HG03439 (cell line): ENCODE data around the gene GPATCH1.
"Not testable (repeated sequence)": the region's sequence is repeated elsewhere in the genome, so short reads cannot be mapped to it uniquely, and the experiment has no call there.

ENCODE experiments used
- ATAC-seq: cut with Tn5 transposase; IDR thresholded peaks from one replicate; pipeline ENCODE4 v1.9.1; 2021; ENCODE audit warnings: mild to moderate bottlenecking, moderate library complexity; ENCODE audit not compliant: unreplicated experiment

GPATCH1 gene

GRCh38 chr19:33080761-33081681 is at the start of gene GPATCH1:
TSS of gene GPATCH1 (plus strand) at chr19:33081181. CDS start at chr19:33081194, 13 bp downstream.
- ATAC-seq, result peak; percentile 90

- ATAC-seq, result no peak
Observed at GRCh38 chr19:33032218-33032781, 48.7 kb upstream of the GPATCH1 start.

GRCh38 chr19:33035461-33035860 is 45.5 kb upstream of the GPATCH1 start:
- no peak for ATAC-seq

GRCh38 chr19:33036370-33037167 is 44.4 kb upstream of the GPATCH1 start:
- ATAC-seq, result not testable (repeated sequence)

GRCh38 chr19:33037168-33038025 is 43.6 kb upstream of the GPATCH1 start:
- ATAC-seq, result not testable (repeated sequence)

GRCh38 chr19:33039108-33039599 is 41.8 kb upstream of the GPATCH1 start:
- ATAC-seq, result no peak

GRCh38 chr19:33039815-33040214 is 41.2 kb upstream of the GPATCH1 start:
- ATAC-seq, result no peak

- no peak for ATAC-seq
Observed at GRCh38 chr19:33040994-33041827, 39.8 kb upstream of the GPATCH1 start.

GRCh38 chr19:33041828-33042160 is 39.2 kb upstream of the GPATCH1 start:
- not testable (repeated sequence) for ATAC-seq

GRCh38 chr19:33047422-33047821 is 33.6 kb upstream of the GPATCH1 start:
- no peak for ATAC-seq

- no peak for ATAC-seq
Observed at GRCh38 chr19:33048806-33049676, 31.9 kb upstream of the GPATCH1 start.

GRCh38 chr19:33050110-33050509 is 30.9 kb upstream of the GPATCH1 start:
- no peak for ATAC-seq

GRCh38 chr19:33052352-33052972 is 28.5 kb upstream of the GPATCH1 start:
- no peak for ATAC-seq

- ATAC-seq, result no peak
Observed at GRCh38 chr19:33054623-33055022, 26.4 kb upstream of the GPATCH1 start.

GRCh38 chr19:33055718-33056117 is 25.3 kb upstream of the GPATCH1 start:
- no peak for ATAC-seq

GRCh38 chr19:33060586-33060985 is 20.4 kb upstream of the GPATCH1 start:
- no peak for ATAC-seq

GRCh38 chr19:33062902-33063301 is 18.1 kb upstream of the GPATCH1 start:
- no peak for ATAC-seq

GRCh38 chr19:33063356-33063752 is 17.6 kb upstream of the GPATCH1 start:
- ATAC-seq, result no peak
